DMS53 treated with DMSO at 0.1 percent for 48 hours (cell line): Measurements from ENCODE around the gene PDIA2.

ENCODE experiments used
- DNase-seq: peaks from one replicate; lab custom pipeline; 2025; ENCODE audit not compliant: unreplicated experiment; lab: John Stamatoyannopoulos, UW

Gene PDIA2

GRCh38 chr16:296276-296675 is 13.3 kb downstream of the PDIA2 start:
- no peak for DNase-seq

GRCh38 chr16:296806-297510 is 14.0 kb downstream of the PDIA2 start:
- DNase-seq, result no peak

- no peak for DNase-seq
Measured at GRCh38 chr16:297832-298231, 14.9 kb downstream of the PDIA2 start.

- no peak for DNase-seq
Measured at GRCh38 chr16:301235-301634, 18.3 kb downstream of the PDIA2 start.

- no peak for DNase-seq
Measured at GRCh38 chr16:301950-302349, 19.0 kb downstream of the PDIA2 start.

GRCh38 chr16:303760-304505 is 21.0 kb downstream of the PDIA2 start:
- DNase-seq, result no peak

- DNase-seq, result no peak
Measured at GRCh38 chr16:305916-306626, 23.1 kb downstream of the PDIA2 start.

- no peak for DNase-seq
Measured at GRCh38 chr16:306911-307370, 24.0 kb downstream of the PDIA2 start.

GRCh38 chr16:307691-308312 is 24.8 kb downstream of the PDIA2 start:
- DNase-seq, result no peak

- no peak for DNase-seq
Measured at GRCh38 chr16:309476-309875, 26.5 kb downstream of the PDIA2 start.

- no peak for DNase-seq
Measured at GRCh38 chr16:311725-312124, 28.8 kb downstream of the PDIA2 start.

GRCh38 chr16:314351-314750 is 31.4 kb downstream of the PDIA2 start:
- no peak for DNase-seq

GRCh38 chr16:314795-315299 is 31.9 kb downstream of the PDIA2 start:
- no peak for DNase-seq

GRCh38 chr16:316741-317464 is 33.9 kb downstream of the PDIA2 start:
- DNase-seq, result no peak

- no peak for DNase-seq
Measured at GRCh38 chr16:317583-317982, 34.6 kb downstream of the PDIA2 start.

GRCh38 chr16:318628-319027 is 35.7 kb downstream of the PDIA2 start:
- DNase-seq, result no peak

- no peak for DNase-seq
Measured at GRCh38 chr16:320206-320605, 37.2 kb downstream of the PDIA2 start.

GRCh38 chr16:321532-321931 is 38.6 kb downstream of the PDIA2 start:
- no peak for DNase-seq

GRCh38 chr16:322476-323143 is 39.6 kb downstream of the PDIA2 start:
- DNase-seq, result no peak

- DNase-seq, result no peak
Measured at GRCh38 chr16:324201-324450, 41.2 kb downstream of the PDIA2 start.
